Liver (tissue), 9 donors: ENCODE results near the gene ADK. TPM values are rescaled to one million over a fixed set of nuclear protein-coding genes. Genes with fewer than 3 reads are reported as not detected.

Experiments used
- DNase-seq: peaks from one replicate; pipeline ENCODE4 v3.0.0-alpha.2; 2017; ENCODE audit warnings: low spot score
- H3K27ac ChIP-seq, 2 donors: one replicate each; pipeline ENCODE4 v1.7.0; 2013; ENCODE audit warnings: inconsistent platforms in 2 of 2, low read length in 2 of 2, control low read depth in 1 of 2, low read depth in 1 of 2, mild to moderate bottlenecking in 1 of 2
- H3K27me3 ChIP-seq, 4 donors: one replicate each; pipeline versions ENCODE4 v1.6.1 to v1.7.0; 2013; ENCODE audit warnings: low read length in 3 of 4, inconsistent platforms in 1 of 4, mild to moderate bottlenecking in 1 of 4, moderate library complexity in 1 of 4; ENCODE audit not compliant: control insufficient read depth in 4 of 4, insufficient read depth in 4 of 4
- H3K36me3 ChIP-seq, 4 donors: one replicate each; pipeline versions ENCODE4 v1.6.1 to v1.7.0; 2013; ENCODE audit warnings: low read length in 3 of 4, mild to moderate bottlenecking in 3 of 4, low read depth in 1 of 4, moderate library complexity in 1 of 4; ENCODE audit not compliant: control insufficient read depth in 4 of 4, insufficient read depth in 3 of 4
- H3K4me1 ChIP-seq, 4 donors: one replicate each; pipeline versions ENCODE4 v1.6.1 to v1.7.0; 2013; ENCODE audit warnings: low read length in 3 of 4, mild to moderate bottlenecking in 3 of 4, moderate library complexity in 1 of 4; ENCODE audit not compliant: control insufficient read depth in 4 of 4, insufficient read depth in 4 of 4
- H3K4me3 ChIP-seq, 3 donors: one replicate each; pipeline versions ENCODE4 v1.6.1 to v1.7.0; 2013; ENCODE audit warnings: low read length in 3 of 3, control low read depth in 1 of 3, low read depth in 1 of 3, mild to moderate bottlenecking in 1 of 3
- H3K9ac ChIP-seq, 2 donors: one replicate each; pipeline ENCODE4 v1.7.0; 2013; ENCODE audit warnings: low read length in 2 of 2, mild to moderate bottlenecking in 2 of 2, moderate library complexity in 2 of 2, control low read depth in 1 of 2, low read depth in 1 of 2
- H3K9me3 ChIP-seq, 4 donors: one replicate each; pipeline versions ENCODE4 v1.6.1 to v1.7.0; 2013; ENCODE audit warnings: low read length in 3 of 4; ENCODE audit not compliant: control insufficient read depth in 4 of 4
- EGR1 ChIP-seq, 2 donors: IDR thresholded peaks; 2 replicates each; pipeline ENCODE4 v1.6.1; 2016 to 2018; ENCODE audit warnings: antibody characterized with exemption in 2 of 2, low read depth in 2 of 2
- FOXA1 ChIP-seq: IDR thresholded peaks from 2 replicates; pipeline ENCODE4 v1.6.1; 2016; ENCODE audit warnings: antibody characterized with exemption
- FOXA2 ChIP-seq: IDR thresholded peaks from 2 replicates; pipeline ENCODE4 v1.6.1; 2016; ENCODE audit warnings: antibody characterized with exemption
- HNF4A ChIP-seq, 2 donors: conservative IDR thresholded peaks; 2 replicates each; pipeline ENCODE4 v1.6.1; 2016; ENCODE audit warnings: antibody characterized with exemption in 2 of 2, mild to moderate bottlenecking in 2 of 2
- HNF4G ChIP-seq: IDR thresholded peaks from 2 replicates; pipeline ENCODE4 v1.6.1; 2016; ENCODE audit warnings: antibody characterized with exemption
- JUND ChIP-seq, 2 donors: IDR thresholded peaks; 2 replicates each; pipeline ENCODE4 v1.6.1; 2016; ENCODE audit warnings: antibody characterized with exemption in 2 of 2
- NR2F2 ChIP-seq: IDR thresholded peaks from 2 replicates; pipeline ENCODE4 v1.6.1; 2016; ENCODE audit warnings: antibody characterized with exemption
- RAD21 ChIP-seq, 2 donors: IDR thresholded peaks; 2 replicates each; pipeline ENCODE4 v1.6.1; 2016; ENCODE audit warnings: antibody characterized with exemption in 2 of 2, mild to moderate bottlenecking in 2 of 2
- SP1 ChIP-seq: IDR thresholded peaks from 2 replicates; pipeline ENCODE4 v1.6.1; 2018; ENCODE audit warnings: antibody characterized with exemption, mild to moderate bottlenecking
- TAF1 ChIP-seq: conservative IDR thresholded peaks from 2 replicates; pipeline ENCODE4 v1.6.1; 2016; ENCODE audit warnings: antibody characterized with exemption, mild to moderate bottlenecking
- YY1 ChIP-seq: IDR thresholded peaks from 2 replicates; pipeline ENCODE4 v1.6.1; 2016; ENCODE audit warnings: antibody characterized with exemption, mild to moderate bottlenecking
- ZBTB33 ChIP-seq: IDR thresholded peaks from 2 replicates; pipeline ENCODE4 v1.6.1; 2016; ENCODE audit warnings: antibody characterized with exemption
- WGBS: extraction: QIAGEN DNeasy Blood & Tissue Kit; methylation state at CpG from one replicate; pipeline ENCODE4 v1.1.7; 2013; 5-methylcytosine and 5-hydroxymethylcytosine counted together
- polyA plus RNA-seq, 2 donors: library from polyadenylated mRNA; stranded (reverse) in 1 of 2; unstranded in 1 of 2; fragments of 200-250 nt in 1 of 2; fragments of >200 nt in 1 of 2; fragmentation: Nextera tagmentation in 1 of 2; extraction: Ambion mirVana in 1 of 2; gene quantifications; one replicate each; pipeline versions ENCODE4 v1.2.1 to v1.2.3, GENCODE V29; 2013 to 2015
- total RNA-seq, 2 donors: library from RNA; depleted of rRNA; stranded (reverse); fragments of >200 nt; gene quantifications; one replicate each; pipeline ENCODE4 v1.2.3, GENCODE V29; 2014
- TF ChIP-seq, protein P1 (sequence below): IDR thresholded peaks from 2 replicates; pipeline ENCODE4 v1.6.1; 2016; ENCODE audit warnings: antibody characterized with exemption, mild to moderate bottlenecking
- TF ChIP-seq, protein P2 (sequence below): IDR thresholded peaks from 2 replicates; pipeline ENCODE4 v1.6.1; 2016; ENCODE audit warnings: antibody characterized with exemption
- TF ChIP-seq, protein P3 (sequence below): IDR thresholded peaks from 2 replicates; pipeline ENCODE4 v1.6.1; 2016; ENCODE audit warnings: antibody characterized with exemption
- TF ChIP-seq, protein P4 (sequence below): fragments of 150-350 bp; IDR thresholded peaks from 2 replicates; pipeline ENCODE4 v1.5.1; 2017; ENCODE audit warnings: improper control_type of control experiment, low read depth, low read length; ENCODE audit not compliant: missing input control
- donor health status: healthy.
- donor health status: healthy.
- donor health status: healthy.
- donor health status: healthy.
- donor health status: healthy.

ADK gene
- total and polyA plus RNA-seq, 4 donors: 18.0 to 110 (median 65.5) TPM

- Histone ChIP-seq H3K4me1 (no peaks in the 10 kb centered on the region), H3K9me3 (peaks cover 0 to 2% (median under 1%) of the 10 kb centered on the region in 4 donors), H3K36me3 (peaks cover 2 to 8% (median 4%) of the 10 kb centered on the region in 4 donors), H3K4me3 (no peak overlapping the region), H3K27ac (no peak overlapping the region), H3K27me3 (no peaks in the 10 kb centered on the region), H3K9ac (no peak overlapping the region)
- TF ChIP-seq FOXA1: no peak
- TF ChIP-seq YY1: no peak
- no peak for TF ChIP-seq JUND (IDR thresholded peaks at IDR 0.05)
- no peak for TF ChIP-seq RAD21 (IDR thresholded peaks at IDR 0.05)
- TF ChIP-seq EGR1 (IDR thresholded peaks at IDR 0.05; ENCODE audit: low read depth in 2 of 2): no peak
- TF ChIP-seq HNF4G: no peak
- DNase-seq: no peak
Measured at GRCh38 chr10:74634995-74635536, 484.0 kb downstream of the ADK start.

DNA sequence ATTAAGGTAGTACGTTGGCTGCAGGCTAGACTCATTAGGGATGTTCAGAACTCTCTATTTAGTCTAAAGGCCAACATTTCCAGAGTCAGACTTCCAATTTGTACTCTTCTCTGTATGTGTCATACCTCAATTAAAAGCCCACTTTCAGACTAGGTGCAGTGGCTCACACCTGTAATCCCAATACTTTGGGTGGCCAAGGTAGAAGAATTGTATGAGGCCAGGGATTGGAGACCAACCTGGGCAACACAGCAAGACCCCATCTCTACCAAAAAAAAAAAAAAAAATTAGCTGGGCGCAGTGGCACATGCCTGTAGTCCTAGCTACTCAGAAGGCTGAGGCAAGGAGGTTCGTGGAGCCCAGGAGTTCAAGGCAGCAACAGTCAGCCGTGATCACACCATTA is 484.6 kb downstream of the ADK start:
- Histone ChIP-seq H3K36me3 (peaks cover 2 to 8% (median 4%) of the 10 kb centered on the region in 4 donors), H3K27ac (no peak overlapping the region), H3K4me3 (no peak overlapping the region), H3K9ac (no peak overlapping the region), H3K4me1 (no peaks in the 10 kb centered on the region), H3K27me3 (no peaks in the 10 kb centered on the region), H3K9me3 (peaks cover 0 to 2% (median under 1%) of the 10 kb centered on the region in 4 donors)
- 98% methylated on average over 4 of the region's 4 CpGs for WGBS
- TF ChIP-seq, protein P1, sequence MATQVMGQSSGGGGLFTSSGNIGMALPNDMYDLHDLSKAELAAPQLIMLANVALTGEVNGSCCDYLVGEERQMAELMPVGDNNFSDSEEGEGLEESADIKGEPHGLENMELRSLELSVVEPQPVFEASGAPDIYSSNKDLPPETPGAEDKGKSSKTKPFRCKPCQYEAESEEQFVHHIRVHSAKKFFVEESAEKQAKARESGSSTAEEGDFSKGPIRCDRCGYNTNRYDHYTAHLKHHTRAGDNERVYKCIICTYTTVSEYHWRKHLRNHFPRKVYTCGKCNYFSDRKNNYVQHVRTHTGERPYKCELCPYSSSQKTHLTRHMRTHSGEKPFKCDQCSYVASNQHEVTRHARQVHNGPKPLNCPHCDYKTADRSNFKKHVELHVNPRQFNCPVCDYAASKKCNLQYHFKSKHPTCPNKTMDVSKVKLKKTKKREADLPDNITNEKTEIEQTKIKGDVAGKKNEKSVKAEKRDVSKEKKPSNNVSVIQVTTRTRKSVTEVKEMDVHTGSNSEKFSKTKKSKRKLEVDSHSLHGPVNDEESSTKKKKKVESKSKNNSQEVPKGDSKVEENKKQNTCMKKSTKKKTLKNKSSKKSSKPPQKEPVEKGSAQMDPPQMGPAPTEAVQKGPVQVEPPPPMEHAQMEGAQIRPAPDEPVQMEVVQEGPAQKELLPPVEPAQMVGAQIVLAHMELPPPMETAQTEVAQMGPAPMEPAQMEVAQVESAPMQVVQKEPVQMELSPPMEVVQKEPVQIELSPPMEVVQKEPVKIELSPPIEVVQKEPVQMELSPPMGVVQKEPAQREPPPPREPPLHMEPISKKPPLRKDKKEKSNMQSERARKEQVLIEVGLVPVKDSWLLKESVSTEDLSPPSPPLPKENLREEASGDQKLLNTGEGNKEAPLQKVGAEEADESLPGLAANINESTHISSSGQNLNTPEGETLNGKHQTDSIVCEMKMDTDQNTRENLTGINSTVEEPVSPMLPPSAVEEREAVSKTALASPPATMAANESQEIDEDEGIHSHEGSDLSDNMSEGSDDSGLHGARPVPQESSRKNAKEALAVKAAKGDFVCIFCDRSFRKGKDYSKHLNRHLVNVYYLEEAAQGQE: no peak
- TF ChIP-seq JUND (IDR thresholded peaks at IDR 0.05) (no peak), FOXA2 (no peak), HNF4G (no peak), ZBTB33 (no peak)
- no peak for DNase-seq

DNA sequence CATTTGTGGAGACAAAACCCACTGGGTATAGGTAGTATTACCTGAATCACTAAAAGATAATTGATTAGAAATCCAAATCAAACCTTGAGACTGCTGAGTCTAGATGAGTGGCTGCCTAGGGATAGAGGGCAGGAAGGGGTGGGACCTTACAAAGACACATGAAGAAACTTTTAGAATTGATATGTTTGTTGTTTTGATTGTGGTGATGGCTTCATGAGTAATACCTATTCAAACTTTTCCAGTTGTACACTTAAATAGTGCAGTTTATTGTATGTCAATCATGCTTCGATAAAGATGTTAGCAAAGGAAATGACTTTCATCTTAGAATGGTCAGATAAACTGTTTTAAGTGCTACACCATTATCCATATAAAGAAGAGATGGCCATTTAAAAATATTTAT is 486.7 kb downstream of the ADK start:
- no peak for DNase-seq
- no peak overlapping the region for H3K4me3 ChIP-seq
- peaks cover 2 to 5% (median 3%) of the 10 kb centered on the region in 4 donors for H3K36me3 ChIP-seq
- 96% methylated on average over 1 of the region's 1 CpG for WGBS
- peaks cover 0 to 2% (median under 1%) of the 10 kb centered on the region in 4 donors for H3K9me3 ChIP-seq
- no peak overlapping the region for H3K27ac ChIP-seq
- no peaks in the 10 kb centered on the region for H3K27me3 ChIP-seq
- H3K9ac ChIP-seq: no peak overlapping the region
- no peaks in the 10 kb centered on the region for H3K4me1 ChIP-seq
- no peak for TF ChIP-seq SP1
- TF ChIP-seq FOXA1: no peak
- no peak for TF ChIP-seq YY1
- TF ChIP-seq TAF1: no peak
- TF ChIP-seq HNF4G: no peak
- TF ChIP-seq, protein P2, sequence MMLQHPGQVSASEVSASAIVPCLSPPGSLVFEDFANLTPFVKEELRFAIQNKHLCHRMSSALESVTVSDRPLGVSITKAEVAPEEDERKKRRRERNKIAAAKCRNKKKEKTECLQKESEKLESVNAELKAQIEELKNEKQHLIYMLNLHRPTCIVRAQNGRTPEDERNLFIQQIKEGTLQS: no peak
- no peak for TF ChIP-seq HNF4A (conservative IDR thresholded peaks at IDR 0.05)
- TF ChIP-seq RAD21 (IDR thresholded peaks at IDR 0.05): no peak
- no peak for TF ChIP-seq FOXA2
- TF ChIP-seq, protein P3, sequence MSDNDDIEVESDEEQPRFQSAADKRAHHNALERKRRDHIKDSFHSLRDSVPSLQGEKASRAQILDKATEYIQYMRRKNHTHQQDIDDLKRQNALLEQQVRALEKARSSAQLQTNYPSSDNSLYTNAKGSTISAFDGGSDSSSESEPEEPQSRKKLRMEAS: no peak
- no peak for TF ChIP-seq JUND (IDR thresholded peaks at IDR 0.05)
- TF ChIP-seq, protein P4, sequence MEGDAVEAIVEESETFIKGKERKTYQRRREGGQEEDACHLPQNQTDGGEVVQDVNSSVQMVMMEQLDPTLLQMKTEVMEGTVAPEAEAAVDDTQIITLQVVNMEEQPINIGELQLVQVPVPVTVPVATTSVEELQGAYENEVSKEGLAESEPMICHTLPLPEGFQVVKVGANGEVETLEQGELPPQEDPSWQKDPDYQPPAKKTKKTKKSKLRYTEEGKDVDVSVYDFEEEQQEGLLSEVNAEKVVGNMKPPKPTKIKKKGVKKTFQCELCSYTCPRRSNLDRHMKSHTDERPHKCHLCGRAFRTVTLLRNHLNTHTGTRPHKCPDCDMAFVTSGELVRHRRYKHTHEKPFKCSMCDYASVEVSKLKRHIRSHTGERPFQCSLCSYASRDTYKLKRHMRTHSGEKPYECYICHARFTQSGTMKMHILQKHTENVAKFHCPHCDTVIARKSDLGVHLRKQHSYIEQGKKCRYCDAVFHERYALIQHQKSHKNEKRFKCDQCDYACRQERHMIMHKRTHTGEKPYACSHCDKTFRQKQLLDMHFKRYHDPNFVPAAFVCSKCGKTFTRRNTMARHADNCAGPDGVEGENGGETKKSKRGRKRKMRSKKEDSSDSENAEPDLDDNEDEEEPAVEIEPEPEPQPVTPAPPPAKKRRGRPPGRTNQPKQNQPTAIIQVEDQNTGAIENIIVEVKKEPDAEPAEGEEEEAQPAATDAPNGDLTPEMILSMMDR: no peak
- no peak for TF ChIP-seq ZBTB33
- no peak for TF ChIP-seq NR2F2
